WERI-Rb-1 (cell line): ENCODE measurements around the gene FAM227B.
"Not testable (repeated sequence)": the region's sequence is repeated elsewhere in the genome, so short reads cannot be mapped to it uniquely, and the experiment has no call there.

Source experiments
- DNase-seq: peaks from one replicate; pipeline ENCODE4 v3.0.0-alpha.2; 2020
- H3K27ac ChIP-seq: fragments of 250-450 bp; sonication (Bioruptor Pico); 2 replicates; pipeline ENCODE4 v1.5.1; 2020; ENCODE audit warnings: mild to moderate bottlenecking, moderate library complexity
- H3K27me3 ChIP-seq: fragments of 250-450 bp; sonication (Bioruptor Pico); 2 replicates; pipeline ENCODE4 v1.5.1; 2021; ENCODE audit warnings: mild to moderate bottlenecking, low read depth, moderate library complexity; ENCODE audit not compliant: insufficient read depth, severe bottlenecking
- H3K36me3 ChIP-seq: fragments of 250-450 bp; sonication (Bioruptor Pico); 2 replicates; pipeline ENCODE4 v1.5.1; 2020; ENCODE audit warnings: mild to moderate bottlenecking, moderate library complexity
- H3K4me3 ChIP-seq: 2 replicates; pipeline ENCODE4 v1.5.1; 2011; ENCODE audit warnings: low read depth, mild to moderate bottlenecking, control low read depth, low read length
- H3K9me3 ChIP-seq: fragments of 250-450 bp; sonication (Bioruptor Pico); 2 replicates; pipeline ENCODE4 v1.5.1; 2021; ENCODE audit warnings: mild to moderate bottlenecking, moderate library complexity; ENCODE audit not compliant: severe bottlenecking
- TF ChIP-seq, protein P1 (sequence below): IDR thresholded peaks from 2 replicates; pipeline ENCODE4 v1.5.1; 2011; ENCODE audit warnings: low read depth, mild to moderate bottlenecking, control low read depth, inconsistent platforms, low read length

FAM227B gene

GRCh38 chr15:49490966-49491365 lies 129.7 kb downstream of the FAM227B start:
- TF ChIP-seq, protein P1, sequence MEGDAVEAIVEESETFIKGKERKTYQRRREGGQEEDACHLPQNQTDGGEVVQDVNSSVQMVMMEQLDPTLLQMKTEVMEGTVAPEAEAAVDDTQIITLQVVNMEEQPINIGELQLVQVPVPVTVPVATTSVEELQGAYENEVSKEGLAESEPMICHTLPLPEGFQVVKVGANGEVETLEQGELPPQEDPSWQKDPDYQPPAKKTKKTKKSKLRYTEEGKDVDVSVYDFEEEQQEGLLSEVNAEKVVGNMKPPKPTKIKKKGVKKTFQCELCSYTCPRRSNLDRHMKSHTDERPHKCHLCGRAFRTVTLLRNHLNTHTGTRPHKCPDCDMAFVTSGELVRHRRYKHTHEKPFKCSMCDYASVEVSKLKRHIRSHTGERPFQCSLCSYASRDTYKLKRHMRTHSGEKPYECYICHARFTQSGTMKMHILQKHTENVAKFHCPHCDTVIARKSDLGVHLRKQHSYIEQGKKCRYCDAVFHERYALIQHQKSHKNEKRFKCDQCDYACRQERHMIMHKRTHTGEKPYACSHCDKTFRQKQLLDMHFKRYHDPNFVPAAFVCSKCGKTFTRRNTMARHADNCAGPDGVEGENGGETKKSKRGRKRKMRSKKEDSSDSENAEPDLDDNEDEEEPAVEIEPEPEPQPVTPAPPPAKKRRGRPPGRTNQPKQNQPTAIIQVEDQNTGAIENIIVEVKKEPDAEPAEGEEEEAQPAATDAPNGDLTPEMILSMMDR = no peak
- Histone ChIP-seq H3K4me3 (no peak overlapping the region), H3K27me3 (no peaks in the 10 kb centered on the region), H3K36me3 (no peaks in the 10 kb centered on the region), H3K27ac (no peak overlapping the region), H3K9me3 (no peaks in the 10 kb centered on the region)
- DNase-seq = no peak

- not testable (repeated sequence) for DNase-seq, H3K27ac ChIP-seq, H3K4me3 ChIP-seq, H3K9me3 ChIP-seq, H3K36me3 ChIP-seq, H3K27me3 ChIP-seq
These were observed 135.2 kb downstream of the FAM227B start for GRCh38 chr15:49485401-49485800.

GRCh38 chr15:49478982-49479381 lies 141.6 kb downstream of the FAM227B start:
- H3K4me3 ChIP-seq, H3K27ac ChIP-seq, H3K9me3 ChIP-seq, H3K27me3 ChIP-seq, DNase-seq, H3K36me3 ChIP-seq: not testable (repeated sequence)

- not testable (repeated sequence) for H3K9me3 ChIP-seq, H3K27me3 ChIP-seq, H3K27ac ChIP-seq, DNase-seq, H3K36me3 ChIP-seq, H3K4me3 ChIP-seq
These were observed 142.6 kb downstream of the FAM227B start for GRCh38 chr15:49478021-49478420.

GRCh38 chr15:49473031-49473430 lies 147.6 kb downstream of the FAM227B start:
- Histone ChIP-seq H3K36me3 (no peaks in the 10 kb centered on the region), H3K27me3 (no peaks in the 10 kb centered on the region), H3K27ac (no peak overlapping the region), H3K4me3 (no peak overlapping the region), H3K9me3 (no peaks in the 10 kb centered on the region)
- DNase-seq = no peak
- TF ChIP-seq, protein P1 = no peak

DNA sequence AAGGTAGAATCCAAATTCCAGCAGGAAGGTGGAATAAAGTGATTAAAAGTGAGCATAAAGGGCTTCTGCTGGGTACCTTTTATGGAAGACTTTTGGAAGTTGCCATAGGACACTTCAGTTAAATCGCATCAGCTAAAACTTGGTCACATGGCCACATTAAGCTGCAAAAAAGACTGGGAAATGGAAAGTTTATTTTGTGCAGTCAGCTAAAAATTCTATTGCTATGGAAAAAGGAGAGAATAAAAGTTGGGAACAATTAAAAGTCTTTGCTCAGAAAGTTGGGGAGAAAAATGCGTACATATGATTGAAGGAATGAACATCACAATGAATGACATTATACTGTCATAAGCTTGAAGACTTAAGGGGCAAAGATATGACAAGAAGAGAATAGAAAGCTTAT lies 148.3 kb downstream of the FAM227B start:
- TF ChIP-seq, protein P1 = no peak
- Histone ChIP-seq H3K36me3 (no peaks in the 10 kb centered on the region), H3K9me3 (no peaks in the 10 kb centered on the region), H3K27ac (no peak overlapping the region), H3K4me3 (no peak overlapping the region), H3K27me3 (no peaks in the 10 kb centered on the region)
- no peak for DNase-seq

GRCh38 chr15:49471733-49472132 lies 148.9 kb downstream of the FAM227B start:
- Histone ChIP-seq H3K27me3 (no peaks in the 10 kb centered on the region), H3K36me3 (no peaks in the 10 kb centered on the region), H3K27ac (no peak overlapping the region), H3K4me3 (no peak overlapping the region), H3K9me3 (no peaks in the 10 kb centered on the region)
- TF ChIP-seq, protein P1 = no peak
- DNase-seq = no peak

GRCh38 chr15:49471248-49471647 lies 149.4 kb downstream of the FAM227B start:
- H3K9me3 ChIP-seq, H3K36me3 ChIP-seq, H3K4me3 ChIP-seq, H3K27me3 ChIP-seq, H3K27ac ChIP-seq: not testable (repeated sequence)
- TF ChIP-seq, protein P1 = peak; percentile 41; the same call in 1 of the 2 replicates
- peak; percentile 41 for DNase-seq
